ENCODE data around the gene CD163L1.

Gene CD163L1

DNA sequence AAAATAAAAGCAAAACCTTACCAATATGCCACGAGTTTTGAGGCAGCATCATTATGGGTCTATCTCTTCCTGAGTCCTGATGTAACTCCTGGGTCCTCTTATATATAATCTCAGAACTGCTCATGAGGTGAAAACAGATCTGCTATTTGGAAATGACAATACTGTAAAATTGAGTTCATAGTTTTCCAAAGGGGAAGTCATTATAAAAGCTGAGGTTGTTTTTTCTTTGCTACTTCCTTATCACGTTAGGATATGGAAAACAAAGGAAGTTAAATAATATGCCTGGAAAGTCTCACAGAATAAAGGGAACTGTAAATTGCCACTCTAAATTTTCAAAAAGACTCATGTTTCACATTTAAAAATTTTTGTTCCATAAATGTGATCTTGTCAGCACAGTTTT, at the start of gene CD163L1:
TSS of gene CD163L1 (minus strand) at position 78 of the 400 bp plus-strand sequence. CDS start at position 52, 26 bp downstream.
- peaks cover 3% of the 10 kb centered on the region for H3K27me3 ChIP-seq (ENCODE audit: insufficient read depth, low read depth, severe bottlenecking)
- H3K9me3 ChIP-seq (ENCODE audit: severe bottlenecking) = no peaks in the 10 kb centered on the region
- DNase-seq = no peak
- TF ChIP-seq CTCF (IDR thresholded peaks at IDR 0.05; ENCODE audit: low read depth, low read length) = no peak
- H3K27ac ChIP-seq = no peak within 1 kb of the TSS
- no peak within 1 kb of the TSS for H3K4me3 ChIP-seq (ENCODE audit: low read depth, low read length)
- no peaks in the 10 kb centered on the region for H3K36me3 ChIP-seq

DNA sequence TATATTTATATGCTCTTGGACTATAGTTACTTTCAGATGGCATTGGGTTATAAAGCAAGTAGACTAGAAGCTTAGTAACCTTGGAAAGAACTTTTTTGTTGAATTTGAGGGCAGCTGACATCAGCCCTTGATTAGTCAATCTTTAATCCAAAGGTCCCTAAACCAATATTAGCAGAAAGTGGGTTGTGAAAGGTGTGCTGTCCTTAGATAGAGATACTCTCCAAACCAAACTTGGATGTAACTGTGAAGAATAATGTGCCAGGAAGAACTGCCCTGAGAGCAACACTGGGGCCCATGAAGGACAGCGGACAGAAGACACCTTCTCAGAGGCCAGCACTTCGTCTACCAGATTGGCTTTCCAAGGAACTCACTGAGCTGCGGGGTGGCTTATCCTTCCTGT, 49.1 kb upstream of the CD163L1 start:
- Histone ChIP-seq H3K36me3 (no peaks in the 10 kb centered on the region), H3K27ac (no peak overlapping the region), H3K9me3 (ENCODE audit: severe bottlenecking) (no peaks in the 10 kb centered on the region), H3K4me3 (ENCODE audit: low read depth, low read length) (no peak overlapping the region), H3K27me3 (ENCODE audit: insufficient read depth, low read depth, severe bottlenecking) (peaks cover 32% of the 10 kb centered on the region)
- no peak for TF ChIP-seq CTCF (IDR thresholded peaks at IDR 0.05; ENCODE audit: low read depth, low read length)
- DNase-seq = no peak

DNA sequence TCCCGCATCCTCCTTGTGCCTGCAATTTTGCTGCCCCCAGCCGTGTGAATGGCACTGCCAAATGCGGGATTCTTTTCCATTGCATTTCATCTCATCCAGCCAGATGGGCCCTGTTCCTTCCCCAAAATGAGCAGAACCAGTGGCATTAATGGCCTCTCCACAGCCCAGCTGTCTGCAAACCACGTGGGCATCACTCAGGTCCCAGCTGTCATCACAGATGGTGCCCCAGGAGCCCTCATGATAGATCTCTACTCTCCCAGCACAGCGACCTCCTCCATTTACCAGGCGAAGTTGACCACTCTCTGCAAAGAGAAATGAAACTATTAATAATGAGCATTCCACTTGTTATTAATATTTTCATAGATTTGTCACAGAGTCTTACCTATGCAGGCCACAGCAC, 42.6 kb upstream of the CD163L1 start:
- Histone ChIP-seq H3K36me3 (no peaks in the 10 kb centered on the region), H3K4me3 (ENCODE audit: low read depth, low read length) (no peak overlapping the region), H3K27ac (no peak overlapping the region), H3K27me3 (ENCODE audit: insufficient read depth, low read depth, severe bottlenecking) (peaks cover 43% of the 10 kb centered on the region), H3K9me3 (ENCODE audit: severe bottlenecking) (no peaks in the 10 kb centered on the region)
- no peak for DNase-seq
- no peak for TF ChIP-seq CTCF (IDR thresholded peaks at IDR 0.05; ENCODE audit: low read depth, low read length)

DNA sequence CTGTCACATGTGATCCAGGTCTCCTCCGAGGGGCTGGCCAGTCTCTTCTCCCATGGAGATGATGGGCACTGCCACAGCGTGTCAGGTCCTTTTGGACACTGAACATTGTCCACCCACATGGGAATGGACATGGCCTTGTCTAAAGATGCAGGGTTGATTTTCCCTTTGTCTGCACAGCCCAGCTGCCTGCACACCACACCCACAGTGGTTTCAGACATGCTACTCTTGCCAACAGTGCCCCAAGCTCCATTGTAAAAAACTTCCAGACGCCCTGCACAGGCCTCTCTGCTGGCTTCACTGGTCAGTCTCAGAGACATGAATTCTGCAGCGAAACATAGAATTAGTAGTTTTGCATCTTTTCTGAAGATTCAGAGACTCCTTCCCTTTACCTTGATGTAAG, 41.1 kb upstream of the CD163L1 start:
- Histone ChIP-seq H3K27me3 (ENCODE audit: insufficient read depth, low read depth, severe bottlenecking) (peaks cover 37% of the 10 kb centered on the region), H3K27ac (no peak overlapping the region), H3K9me3 (ENCODE audit: severe bottlenecking) (no peaks in the 10 kb centered on the region), H3K36me3 (no peaks in the 10 kb centered on the region), H3K4me3 (ENCODE audit: low read depth, low read length) (no peak overlapping the region)
- no peak for TF ChIP-seq CTCF (IDR thresholded peaks at IDR 0.05; ENCODE audit: low read depth, low read length)
- DNase-seq = no peak

DNA sequence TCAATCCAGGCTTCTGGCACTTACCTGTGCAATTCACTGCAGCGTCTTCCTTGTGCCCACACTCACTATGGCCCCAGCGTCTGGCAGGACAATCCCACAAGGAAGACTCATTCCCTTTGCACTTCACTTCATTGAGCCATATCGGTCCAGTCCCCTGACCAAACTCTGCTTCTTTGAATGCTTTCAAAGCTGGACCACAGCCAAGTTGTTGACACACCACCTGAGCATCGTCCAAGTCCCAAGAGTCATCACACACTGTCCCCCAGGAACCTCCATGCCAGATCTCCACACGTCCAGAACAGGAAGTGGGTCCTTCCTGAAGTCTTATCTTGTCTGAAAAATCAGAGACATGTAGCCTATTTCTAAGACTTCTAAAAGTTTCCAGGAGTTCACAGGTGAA, 39.4 kb upstream of the CD163L1 start:
- H3K27ac ChIP-seq = no peak overlapping the region
- peaks cover 28% of the 10 kb centered on the region for H3K27me3 ChIP-seq (ENCODE audit: insufficient read depth, low read depth, severe bottlenecking)
- H3K4me3 ChIP-seq (ENCODE audit: low read depth, low read length) = no peak overlapping the region
- H3K36me3 ChIP-seq = no peaks in the 10 kb centered on the region
- no peaks in the 10 kb centered on the region for H3K9me3 ChIP-seq (ENCODE audit: severe bottlenecking)
- no peak for TF ChIP-seq CTCF (IDR thresholded peaks at IDR 0.05; ENCODE audit: low read depth, low read length)
- no peak for DNase-seq

GRCh38 chr12:7479771-7480170, 35.8 kb upstream of the CD163L1 start:
- no peaks in the 10 kb centered on the region for H3K36me3 ChIP-seq
- no peak overlapping the region for H3K4me3 ChIP-seq (ENCODE audit: low read depth, low read length)
- peaks cover 14% of the 10 kb centered on the region for H3K27me3 ChIP-seq (ENCODE audit: insufficient read depth, low read depth, severe bottlenecking)
- no peak for TF ChIP-seq CTCF (IDR thresholded peaks at IDR 0.05; ENCODE audit: low read depth, low read length)
- DNase-seq = no peak
- no peak overlapping the region for H3K27ac ChIP-seq
- no peaks in the 10 kb centered on the region for H3K9me3 ChIP-seq (ENCODE audit: severe bottlenecking)
